GM18505 (cell line): Measurements from ENCODE around the gene PGM5.

Experiments
- ATAC-seq: cut with Tn5 transposase; IDR thresholded peaks from one replicate; pipeline ENCODE4 v1.9.1; 2021; ENCODE audit not compliant: unreplicated experiment
- POLR2A ChIP-seq: IDR thresholded peaks from 4 replicates; pipeline ENCODE4 v1.6.1; 2011; ENCODE audit warnings: borderline replicate concordance; ENCODE audit not compliant: insufficient read depth, insufficient read length; ENCODE audit errors: extremely low read depth

PGM5 gene

GRCh38 chr9:68541568-68541967 is 185.2 kb downstream of the PGM5 start:
- ATAC-seq = no peak
- TF ChIP-seq POLR2A = no peak

- no peak for TF ChIP-seq POLR2A
- peak; percentile 52 for ATAC-seq
Observed at GRCh38 chr9:68545033-68545705, 188.8 kb downstream of the PGM5 start.

GRCh38 chr9:68546596-68547390 is 190.4 kb downstream of the PGM5 start:
- no peak for TF ChIP-seq POLR2A
- ATAC-seq = peak; percentile 82

GRCh38 chr9:68547417-68547816 is 191.0 kb downstream of the PGM5 start:
- ATAC-seq = no peak
- no peak for TF ChIP-seq POLR2A

GRCh38 chr9:68548241-68548640 is 191.8 kb downstream of the PGM5 start:
- TF ChIP-seq POLR2A = no peak
- ATAC-seq = no peak

- no peak for TF ChIP-seq POLR2A
- ATAC-seq = no peak
Observed at GRCh38 chr9:68551191-68551590, 194.8 kb downstream of the PGM5 start.

- ATAC-seq = no peak
Observed at GRCh38 chr9:68552700-68553476, 196.5 kb downstream of the PGM5 start.

GRCh38 chr9:68555437-68556150 is 199.2 kb downstream of the PGM5 start:
- no peak for TF ChIP-seq POLR2A
- ATAC-seq = no peak

More at GRCh38 chr9:68552700-68553476, 196.5 kb downstream of the PGM5 start:
- TF ChIP-seq POLR2A = no peak

GRCh38 chr9:68558545-68558944 is 202.1 kb downstream of the PGM5 start:
- TF ChIP-seq POLR2A = no peak
- no peak for ATAC-seq

- peak; percentile 50 for ATAC-seq
- TF ChIP-seq POLR2A = no peak
Observed at GRCh38 chr9:68560071-68560844, 203.8 kb downstream of the PGM5 start.

- no peak for ATAC-seq
- TF ChIP-seq POLR2A = no peak
Observed at GRCh38 chr9:68562461-68562860, 206.1 kb downstream of the PGM5 start.

GRCh38 chr9:68567565-68567964 is 211.2 kb downstream of the PGM5 start:
- TF ChIP-seq POLR2A = no peak
- ATAC-seq = no peak
